ENCODE measurements around the gene MESP2. TPM values are rescaled to one million over a fixed set of nuclear protein-coding genes. Genes with fewer than 3 reads are reported as not detected.
A peak's percentile ranks its signal among the peaks of the same experiment; 100 is the strongest.
"Not testable (repeated sequence)": the region's sequence is repeated elsewhere in the genome, so short reads cannot be mapped to it uniquely, and the experiment has no call there.

Gene MESP2
- total RNA-seq, 1 donor from 2014 or later = not detected

DNA sequence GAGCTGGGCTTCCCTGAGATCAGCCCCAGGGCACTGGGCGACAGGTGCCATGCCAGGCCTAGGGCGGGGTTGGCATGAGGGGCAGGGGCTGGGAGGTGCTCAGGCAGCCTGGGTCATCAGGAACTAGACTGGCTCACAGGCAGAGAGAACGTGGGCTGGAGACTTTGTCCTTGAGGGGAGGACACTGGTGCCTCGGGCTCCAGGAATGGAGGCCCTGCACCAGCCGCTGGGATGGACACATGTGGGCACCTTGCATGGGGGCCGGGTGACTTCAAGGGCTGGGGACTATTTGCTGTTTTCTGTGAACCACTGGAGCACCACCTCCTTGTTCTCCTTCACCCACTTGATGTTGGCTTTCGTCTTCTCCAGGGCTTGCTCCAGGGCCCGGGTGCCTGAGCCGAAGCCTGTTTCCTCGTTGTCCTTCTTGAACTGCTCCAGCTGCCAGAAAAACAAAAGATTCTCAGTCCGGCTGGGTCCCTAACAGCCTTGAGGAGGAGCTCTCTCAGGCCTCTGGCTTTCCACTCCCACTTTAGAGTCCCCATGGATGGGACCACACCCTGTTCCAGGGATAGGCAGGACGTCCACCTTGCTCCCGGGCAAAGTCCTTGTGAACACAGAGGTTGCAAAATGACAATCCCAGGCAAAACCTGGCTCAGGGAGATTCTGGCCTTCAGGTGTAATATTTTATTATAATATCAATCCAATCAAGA lies 9.1 kb downstream of the MESP2 start:
- intact Hi-C loops (cut with DNase I) = no loop called here
- H3K9me3 ChIP-seq = no peaks in the 10 kb centered on the region
- TF ChIP-seq, protein P1, sequence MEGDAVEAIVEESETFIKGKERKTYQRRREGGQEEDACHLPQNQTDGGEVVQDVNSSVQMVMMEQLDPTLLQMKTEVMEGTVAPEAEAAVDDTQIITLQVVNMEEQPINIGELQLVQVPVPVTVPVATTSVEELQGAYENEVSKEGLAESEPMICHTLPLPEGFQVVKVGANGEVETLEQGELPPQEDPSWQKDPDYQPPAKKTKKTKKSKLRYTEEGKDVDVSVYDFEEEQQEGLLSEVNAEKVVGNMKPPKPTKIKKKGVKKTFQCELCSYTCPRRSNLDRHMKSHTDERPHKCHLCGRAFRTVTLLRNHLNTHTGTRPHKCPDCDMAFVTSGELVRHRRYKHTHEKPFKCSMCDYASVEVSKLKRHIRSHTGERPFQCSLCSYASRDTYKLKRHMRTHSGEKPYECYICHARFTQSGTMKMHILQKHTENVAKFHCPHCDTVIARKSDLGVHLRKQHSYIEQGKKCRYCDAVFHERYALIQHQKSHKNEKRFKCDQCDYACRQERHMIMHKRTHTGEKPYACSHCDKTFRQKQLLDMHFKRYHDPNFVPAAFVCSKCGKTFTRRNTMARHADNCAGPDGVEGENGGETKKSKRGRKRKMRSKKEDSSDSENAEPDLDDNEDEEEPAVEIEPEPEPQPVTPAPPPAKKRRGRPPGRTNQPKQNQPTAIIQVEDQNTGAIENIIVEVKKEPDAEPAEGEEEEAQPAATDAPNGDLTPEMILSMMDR (IDR thresholded peaks at IDR 0.05) = no peak
- H3K4me3 ChIP-seq = no peak overlapping the region
- H3K27me3 ChIP-seq = no peaks in the 10 kb centered on the region
- H3K36me3 ChIP-seq = no peaks in the 10 kb centered on the region
- ATAC-seq (peak; percentile 62), DNase-seq (no peak)
- no peaks in the 10 kb centered on the region for H3K4me1 ChIP-seq
- H3K27ac ChIP-seq = no peak overlapping the region

DNA sequence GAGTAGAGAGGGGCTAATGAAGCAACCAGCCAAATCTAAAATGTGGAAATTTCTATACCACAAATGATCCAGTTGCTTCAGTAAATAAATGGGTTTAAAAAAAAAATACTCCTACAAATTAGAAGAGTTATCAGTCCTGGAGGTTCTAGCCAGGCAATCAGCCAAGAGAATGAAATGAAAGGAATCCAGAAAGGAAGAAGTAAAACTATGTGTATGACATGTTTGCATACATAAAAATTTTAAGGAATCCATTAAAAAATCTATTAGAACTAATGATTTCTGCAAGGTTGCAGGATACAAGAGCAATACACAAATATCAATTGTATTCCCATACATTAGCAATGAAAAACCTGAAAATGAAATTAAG lies 9.6 kb downstream of the MESP2 start:
- TF ChIP-seq, protein P1 (IDR thresholded peaks at IDR 0.05) = no peak
- ATAC-seq (no peak), DNase-seq (no peak)
- Histone ChIP-seq H3K4me3 (no peak overlapping the region), H3K9me3 (no peaks in the 10 kb centered on the region), H3K27ac (no peak overlapping the region), H3K27me3 (no peaks in the 10 kb centered on the region), H3K36me3 (no peaks in the 10 kb centered on the region), H3K4me1 (no peaks in the 10 kb centered on the region)
- intact Hi-C loops (cut with DNase I) = no loop called here

DNA sequence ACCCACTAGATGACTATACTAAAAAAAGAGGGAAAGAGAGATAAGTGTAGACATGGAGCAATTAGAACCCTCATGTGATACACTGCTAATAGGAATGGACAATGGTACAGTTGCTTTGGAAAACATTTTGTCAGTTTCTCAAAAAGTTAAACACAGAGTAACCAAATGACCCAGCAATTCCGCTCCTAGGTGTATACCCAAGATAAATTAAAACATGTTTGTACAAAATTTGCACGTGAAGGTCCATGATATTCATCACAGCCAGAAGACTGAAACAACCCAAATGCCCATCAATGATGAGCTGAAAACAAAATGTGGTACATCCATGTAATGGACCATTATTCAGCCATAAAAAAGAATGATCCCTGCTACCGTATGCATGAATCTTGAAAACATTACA lies 11.8 kb downstream of the MESP2 start:
- ATAC-seq (no peak), DNase-seq (no peak)
- no peaks in the 10 kb centered on the region for H3K27me3 ChIP-seq
- H3K4me3 ChIP-seq = no peak overlapping the region
- no peaks in the 10 kb centered on the region for H3K4me1 ChIP-seq
- no peak overlapping the region for H3K27ac ChIP-seq
- intact Hi-C loops (cut with DNase I) = no loop called here
- no peaks in the 10 kb centered on the region for H3K9me3 ChIP-seq
- H3K36me3 ChIP-seq = no peaks in the 10 kb centered on the region
- TF ChIP-seq, protein P1 (IDR thresholded peaks at IDR 0.05) = no peak

DNA sequence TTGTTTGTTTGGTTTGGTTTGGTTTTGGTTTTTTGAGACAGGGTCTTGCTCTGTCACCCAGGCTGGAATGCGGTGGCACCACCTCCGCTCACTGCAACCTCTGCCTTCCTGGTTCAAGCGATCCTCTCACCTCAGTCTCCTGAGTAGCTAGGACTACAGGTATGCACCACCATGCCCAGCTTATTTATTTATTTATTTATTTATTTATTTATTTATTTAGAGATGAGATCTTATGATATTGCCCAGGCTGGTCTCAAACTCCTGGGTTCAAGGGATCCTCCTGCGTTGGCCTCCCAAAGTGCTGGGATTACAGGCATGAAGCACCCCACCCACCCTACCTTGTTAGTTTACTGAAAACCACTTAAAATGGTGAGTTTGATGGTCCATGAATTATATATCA lies 12.5 kb downstream of the MESP2 start:
- H3K9me3 ChIP-seq; H3K27ac ChIP-seq; H3K36me3 ChIP-seq; H3K4me1 ChIP-seq; DNase-seq; intact Hi-C loops (cut with DNase I); ATAC-seq; H3K4me3 ChIP-seq; H3K27me3 ChIP-seq: not testable (repeated sequence)

DNA sequence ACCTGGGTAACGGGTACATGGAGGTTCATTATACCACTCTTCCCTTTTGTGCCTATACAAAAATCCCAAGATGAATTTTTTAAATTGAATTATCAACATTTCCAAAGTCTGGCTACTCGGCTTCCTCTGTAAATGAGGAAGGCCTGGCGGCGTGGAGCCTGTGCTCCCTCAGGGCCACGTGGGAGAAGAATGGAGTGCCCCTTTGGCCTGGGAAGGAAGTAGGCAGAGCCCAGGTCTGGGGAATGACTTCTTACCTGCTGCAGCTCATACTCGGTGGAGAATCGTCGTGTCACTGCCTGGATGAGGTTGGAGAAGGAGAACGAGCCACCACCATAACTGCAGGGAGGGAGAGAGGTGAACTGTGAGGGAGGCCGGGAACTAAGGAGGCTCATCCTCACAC lies 14.1 kb downstream of the MESP2 start:
- ATAC-seq (no peak), DNase-seq (no peak)
- Histone ChIP-seq H3K4me3 (no peak overlapping the region), H3K9me3 (no peaks in the 10 kb centered on the region), H3K27ac (no peak overlapping the region), H3K36me3 (no peaks in the 10 kb centered on the region), H3K4me1 (peaks cover 5% of the 10 kb centered on the region), H3K27me3 (no peaks in the 10 kb centered on the region)
- TF ChIP-seq, protein P1 (IDR thresholded peaks at IDR 0.05) = no peak
- intact Hi-C loops (cut with DNase I) = no loop called here

DNA sequence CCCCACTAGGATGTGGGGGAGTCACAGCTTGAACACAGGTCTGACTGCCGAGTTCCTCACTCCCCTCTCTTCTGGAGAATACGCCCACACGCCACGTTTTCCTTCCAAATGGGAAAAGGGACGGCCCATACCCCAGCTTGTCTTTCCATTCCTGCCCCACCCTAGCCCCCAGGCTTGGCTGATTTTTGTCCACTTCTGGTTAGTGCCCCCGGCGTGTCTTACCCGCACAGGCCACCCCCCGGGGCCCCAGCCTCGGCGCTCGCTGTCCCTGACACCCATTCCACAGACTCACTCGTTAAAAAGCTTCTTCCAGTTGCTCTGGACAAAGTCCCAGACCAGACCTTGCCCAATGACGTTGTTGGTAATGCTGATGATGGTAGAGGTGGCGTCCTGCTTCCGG lies 14.5 kb downstream of the MESP2 start:
- no peak for ATAC-seq
- no peaks in the 10 kb centered on the region for H3K27me3 ChIP-seq
- no peak overlapping the region for H3K27ac ChIP-seq
- no peak overlapping the region for H3K4me3 ChIP-seq
- no peaks in the 10 kb centered on the region for H3K36me3 ChIP-seq
- no peak for DNase-seq
- no peaks in the 10 kb centered on the region for H3K9me3 ChIP-seq
- H3K4me1 ChIP-seq = peaks cover 5% of the 10 kb centered on the region
- TF ChIP-seq, protein P1 (IDR thresholded peaks at IDR 0.05) = no peak
- intact Hi-C loops (cut with DNase I) = no loop called here
